Nephron (organoid): Measurements from ENCODE around the gene SREK1.

Experiments
- H3K27ac Mint-ChIP-seq, 3 experiments: 2 replicates each; pipeline ENCODE4 v1.8.0; 2020; ENCODE audit warnings: mixed read lengths in 3 of 3, mild to moderate bottlenecking in 2 of 3, moderate library complexity in 1 of 3
- H3K27me3 Mint-ChIP-seq: 2 replicates; pipeline ENCODE4 v1.8.0; 2021; ENCODE audit warnings: low read depth, mild to moderate bottlenecking, moderate library complexity, mixed read lengths
- H3K36me3 Mint-ChIP-seq: 2 replicates; pipeline ENCODE4 v1.8.0; 2020; ENCODE audit warnings: low read depth, mixed read lengths
- H3K4me1 Mint-ChIP-seq: 2 replicates; pipeline ENCODE4 v1.8.0; 2020; ENCODE audit warnings: mixed read lengths
- H3K4me3 Mint-ChIP-seq, 3 experiments: 2 replicates each; pipeline ENCODE4 v1.8.0; 2020; ENCODE audit warnings: mild to moderate bottlenecking in 3 of 3, mixed read lengths in 3 of 3, moderate library complexity in 2 of 3
- H3K9me3 Mint-ChIP-seq: 2 replicates; pipeline ENCODE4 v1.8.0; 2020; ENCODE audit warnings: mixed read lengths
- CTCF ChIP-seq, 3 experiments: fragments of 200-600 bp; sonication (generic); IDR thresholded peaks; one replicate each; pipeline ENCODE4 v1.5.0; 2021; ENCODE audit warnings: antibody characterized with exemption in 3 of 3; ENCODE audit not compliant: unreplicated experiment in 3 of 3

Gene SREK1

GRCh38 chr5:66230551-66230950 is 86.5 kb downstream of the SREK1 start:
- no peak for TF ChIP-seq CTCF (IDR thresholded peaks at IDR 0.05; ENCODE audit: unreplicated experiment in 3 of 3)
- H3K4me1 Mint-ChIP-seq, result no peaks in the 10 kb centered on the region
- no peaks in the 10 kb centered on the region for H3K36me3 Mint-ChIP-seq
- no peaks in the 10 kb centered on the region for H3K27me3 Mint-ChIP-seq
- peaks cover 2% of the 10 kb centered on the region for H3K9me3 Mint-ChIP-seq
- H3K27ac Mint-ChIP-seq, result no peak overlapping the region
- no peak overlapping the region for H3K4me3 Mint-ChIP-seq

GRCh38 chr5:66231508-66231907 is 87.4 kb downstream of the SREK1 start:
- no peaks in the 10 kb centered on the region for H3K36me3 Mint-ChIP-seq
- H3K27me3 Mint-ChIP-seq, result no peaks in the 10 kb centered on the region
- TF ChIP-seq CTCF (IDR thresholded peaks at IDR 0.05; ENCODE audit: unreplicated experiment in 3 of 3), result no peak
- H3K27ac Mint-ChIP-seq, result no peak overlapping the region
- H3K9me3 Mint-ChIP-seq, result peaks cover 2% of the 10 kb centered on the region
- no peaks in the 10 kb centered on the region for H3K4me1 Mint-ChIP-seq
- no peak overlapping the region for H3K4me3 Mint-ChIP-seq

- Mint-ChIP-seq H3K4me3 (no peak overlapping the region), H3K36me3 (no peaks in the 10 kb centered on the region), H3K27me3 (no peaks in the 10 kb centered on the region), H3K9me3 (peaks cover 2% of the 10 kb centered on the region), H3K27ac (no peak overlapping the region), H3K4me1 (no peaks in the 10 kb centered on the region)
- TF ChIP-seq CTCF (IDR thresholded peaks at IDR 0.05; ENCODE audit: unreplicated experiment in 3 of 3), result no peak
Measured at GRCh38 chr5:66232275-66232674, 88.2 kb downstream of the SREK1 start.

GRCh38 chr5:66232706-66233445 is 88.8 kb downstream of the SREK1 start:
- no peaks in the 10 kb centered on the region for H3K36me3 Mint-ChIP-seq
- no peak overlapping the region for H3K27ac Mint-ChIP-seq
- TF ChIP-seq CTCF (IDR thresholded peaks at IDR 0.05; ENCODE audit: unreplicated experiment in 3 of 3), result no peak
- no peaks in the 10 kb centered on the region for H3K4me1 Mint-ChIP-seq
- H3K9me3 Mint-ChIP-seq, result peaks cover 2% of the 10 kb centered on the region
- H3K27me3 Mint-ChIP-seq, result no peaks in the 10 kb centered on the region
- no peak overlapping the region for H3K4me3 Mint-ChIP-seq
